ENCODE results near the gene RIGI. TPM values are rescaled to one million over a fixed set of nuclear protein-coding genes. Genes with fewer than 3 reads are reported as not detected.
"Not testable (repeated sequence)": the region's sequence is repeated elsewhere in the genome, so short reads cannot be mapped to it uniquely, and the experiment has no call there.

The RIGI gene
- total and polyA plus RNA-seq, 4 donors: 4.7 to 12.2 (median 8.6) TPM

DNA sequence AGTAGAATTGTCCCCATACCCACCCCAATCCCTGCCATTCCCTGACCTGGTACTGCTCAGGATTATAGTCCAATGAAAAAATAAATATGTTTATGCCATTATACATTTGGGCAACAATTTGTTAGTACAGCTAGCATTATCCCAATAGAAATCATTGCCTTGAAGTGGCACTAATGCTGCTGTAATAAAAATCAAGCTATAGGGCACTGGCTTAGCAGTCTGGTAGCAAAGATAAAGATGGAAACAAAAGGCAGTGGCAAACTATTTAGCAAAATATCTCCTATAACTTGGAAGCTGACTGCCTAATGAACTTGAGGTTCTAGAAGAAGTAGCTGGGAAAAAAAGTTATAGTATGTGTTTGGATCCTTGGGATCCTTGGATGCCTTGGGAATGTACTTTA is 28.6 kb upstream of the RIGI start:
- H3K27ac ChIP-seq (ENCODE audit: low read depth, low read length): no peak overlapping the region
- DNase-seq (ENCODE audit: low read depth in 4 of 6, low spot score in 6 of 6): no peak
- H3K36me3 ChIP-seq (ENCODE audit: control insufficient read depth, insufficient read depth, low read length): no peaks in the 10 kb centered on the region
- peaks cover 5% of the 10 kb centered on the region for H3K4me1 ChIP-seq (ENCODE audit: control insufficient read depth, insufficient read depth, low read length)
- H3K27me3 ChIP-seq (ENCODE audit: control insufficient read depth, insufficient read depth, low read length): no peaks in the 10 kb centered on the region
- no peak overlapping the region for H3K4me3 ChIP-seq (ENCODE audit: low read depth, low read length)
- H3K9me3 ChIP-seq (ENCODE audit: control insufficient read depth, insufficient read depth, low read length): no peaks in the 10 kb centered on the region

DNA sequence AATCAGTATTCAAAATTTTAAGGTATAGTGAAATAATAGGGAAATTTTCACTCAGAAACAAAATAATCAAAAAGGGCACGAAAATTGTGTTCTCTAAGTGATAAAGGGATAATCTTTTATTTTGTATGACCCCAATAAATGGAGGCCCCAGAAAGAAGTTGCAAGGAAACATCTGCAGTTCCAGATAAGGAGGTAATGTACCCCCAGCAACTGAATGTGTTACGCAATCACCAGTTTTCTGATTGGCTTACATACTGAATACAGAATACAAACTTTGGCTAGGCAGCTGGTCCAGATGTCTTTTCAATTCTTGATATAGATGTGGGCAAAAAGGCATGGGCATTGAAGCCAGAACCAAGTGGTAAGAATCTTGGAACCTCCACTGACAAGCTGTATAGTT is 28.1 kb upstream of the RIGI start:
- Histone ChIP-seq H3K4me1 (ENCODE audit: control insufficient read depth, insufficient read depth, low read length) (peaks cover 5% of the 10 kb centered on the region), H3K27ac (ENCODE audit: low read depth, low read length) (no peak overlapping the region), H3K9me3 (ENCODE audit: control insufficient read depth, insufficient read depth, low read length) (no peaks in the 10 kb centered on the region), H3K4me3 (ENCODE audit: low read depth, low read length) (no peak overlapping the region), H3K27me3 (ENCODE audit: control insufficient read depth, insufficient read depth, low read length) (no peaks in the 10 kb centered on the region), H3K36me3 (ENCODE audit: control insufficient read depth, insufficient read depth, low read length) (no peaks in the 10 kb centered on the region)
- DNase-seq (ENCODE audit: low read depth in 4 of 6, low spot score in 6 of 6): no peak
- WGBS (ENCODE audit: insufficient coverage): no CpG with 5 or more reads among the region's 2 CpGs

DNA sequence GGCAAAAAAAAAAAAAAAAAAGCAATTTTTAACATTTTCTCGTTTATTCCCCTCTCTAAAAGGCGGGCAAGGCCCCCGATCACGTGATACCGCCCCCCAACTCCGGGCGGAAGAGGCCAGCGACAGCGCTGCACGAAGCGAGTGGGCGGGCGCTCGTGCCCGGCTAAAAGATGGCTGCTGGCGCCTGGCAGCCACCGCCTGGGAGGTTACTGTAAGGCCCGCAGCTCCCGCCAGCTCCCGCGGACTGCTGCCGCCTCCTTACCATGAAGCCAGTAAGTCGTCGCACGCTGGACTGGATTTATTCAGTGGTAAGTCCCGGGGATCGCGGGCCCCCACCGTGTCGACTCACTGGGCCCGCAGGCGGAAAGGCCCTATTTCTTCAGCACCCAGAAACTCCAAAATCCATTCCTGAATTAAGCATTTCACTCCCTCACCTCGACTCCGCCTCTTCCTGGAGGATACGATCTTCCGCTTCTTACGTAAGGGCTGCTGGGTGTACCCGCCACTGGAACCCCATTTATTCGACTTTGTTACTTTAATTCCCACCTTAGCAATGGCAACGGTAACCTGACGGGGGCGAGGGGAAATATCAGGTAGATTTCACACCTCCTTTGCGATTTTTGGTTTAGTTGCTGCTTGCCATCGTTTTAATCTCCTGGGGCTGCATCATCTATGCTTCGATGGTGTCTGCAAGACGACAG is 26.3 kb upstream of the RIGI start, which contains the start of the genes SMIM27 and TOPORS:
Gene SMIM27 (plus strand): TSS at position 156 of the 701 bp plus-strand sequence. CDS start 108 bp downstream, at position 264.
Gene TOPORS (minus strand): TSS at position 415 of the 701 bp plus-strand sequence. CDS start 150 bp downstream, at position 265.
- Histone ChIP-seq H3K4me1 (ENCODE audit: control insufficient read depth, insufficient read depth, low read length) (peaks cover 9% of the 10 kb centered on the region), H3K9me3 (ENCODE audit: control insufficient read depth, insufficient read depth, low read length) (no peaks in the 10 kb centered on the region), H3K4me3 (ENCODE audit: low read depth, low read length) (peak within 1 kb of the TSS; percentile 97), H3K27me3 (ENCODE audit: control insufficient read depth, insufficient read depth, low read length) (no peaks in the 10 kb centered on the region), H3K27ac (ENCODE audit: low read depth, low read length) (peak within 1 kb of the TSS; percentile 100), H3K36me3 (ENCODE audit: control insufficient read depth, insufficient read depth, low read length) (peaks cover 2% of the 10 kb centered on the region)
- DNase-seq (ENCODE audit: low read depth in 4 of 6, low spot score in 6 of 6): peak; percentile 79 to 98 (median 90)
- WGBS (ENCODE audit: insufficient coverage): 0% methylated on average over 41 of the region's 46 CpGs

DNA sequence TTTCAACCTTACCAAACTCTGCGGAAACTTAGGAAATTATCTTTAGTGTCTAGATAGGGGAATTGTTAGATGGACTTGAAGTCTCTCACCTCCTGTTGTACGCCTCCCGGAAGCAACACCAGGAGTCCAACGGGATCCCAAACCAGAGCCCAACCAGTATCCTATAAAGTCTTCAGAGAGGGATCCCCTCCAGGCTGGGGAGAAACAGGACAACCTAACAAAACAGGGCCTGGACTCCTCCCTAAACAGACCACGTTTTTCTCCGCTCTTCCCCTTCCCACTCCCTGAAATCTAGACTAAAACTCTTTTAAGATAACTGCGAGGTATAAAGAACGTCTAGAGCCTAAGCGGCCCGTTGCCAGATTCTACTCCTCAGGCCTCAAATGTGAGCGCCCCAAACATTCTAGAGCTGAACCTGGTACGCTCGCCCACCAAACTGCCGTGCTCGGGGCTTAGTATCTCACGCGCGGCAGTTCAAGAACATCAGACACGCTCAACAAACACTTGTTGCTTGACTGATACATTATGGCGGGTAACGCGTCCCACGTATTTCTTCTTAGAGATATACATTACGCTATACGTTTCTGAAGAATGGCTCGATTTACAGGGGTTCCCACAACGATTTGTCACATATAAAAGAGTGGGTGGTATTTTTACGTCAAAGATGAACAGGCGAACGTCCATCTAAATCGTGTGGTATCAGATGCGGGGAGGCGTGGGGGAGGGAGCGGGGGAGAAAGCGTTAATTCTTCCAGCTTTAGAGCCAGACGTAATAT is 25.5 kb upstream of the RIGI start:
- peaks cover 5% of the 10 kb centered on the region for H3K36me3 ChIP-seq (ENCODE audit: control insufficient read depth, insufficient read depth, low read length)
- H3K27ac ChIP-seq (ENCODE audit: low read depth, low read length): peak overlapping the region; percentile 100
- peaks cover 11% of the 10 kb centered on the region for H3K4me1 ChIP-seq (ENCODE audit: control insufficient read depth, insufficient read depth, low read length)
- H3K27me3 ChIP-seq (ENCODE audit: control insufficient read depth, insufficient read depth, low read length): no peaks in the 10 kb centered on the region
- no peaks in the 10 kb centered on the region for H3K9me3 ChIP-seq (ENCODE audit: control insufficient read depth, insufficient read depth, low read length)
- WGBS (ENCODE audit: insufficient coverage): under 1% methylated on average over 22 of the region's 36 CpGs
- peak in 5 of 6 donors; percentile 21 to 73 (median 33) for DNase-seq (ENCODE audit: low read depth in 4 of 6, low spot score in 6 of 6)
- H3K4me3 ChIP-seq (ENCODE audit: low read depth, low read length): peak overlapping the region; percentile 97

DNA sequence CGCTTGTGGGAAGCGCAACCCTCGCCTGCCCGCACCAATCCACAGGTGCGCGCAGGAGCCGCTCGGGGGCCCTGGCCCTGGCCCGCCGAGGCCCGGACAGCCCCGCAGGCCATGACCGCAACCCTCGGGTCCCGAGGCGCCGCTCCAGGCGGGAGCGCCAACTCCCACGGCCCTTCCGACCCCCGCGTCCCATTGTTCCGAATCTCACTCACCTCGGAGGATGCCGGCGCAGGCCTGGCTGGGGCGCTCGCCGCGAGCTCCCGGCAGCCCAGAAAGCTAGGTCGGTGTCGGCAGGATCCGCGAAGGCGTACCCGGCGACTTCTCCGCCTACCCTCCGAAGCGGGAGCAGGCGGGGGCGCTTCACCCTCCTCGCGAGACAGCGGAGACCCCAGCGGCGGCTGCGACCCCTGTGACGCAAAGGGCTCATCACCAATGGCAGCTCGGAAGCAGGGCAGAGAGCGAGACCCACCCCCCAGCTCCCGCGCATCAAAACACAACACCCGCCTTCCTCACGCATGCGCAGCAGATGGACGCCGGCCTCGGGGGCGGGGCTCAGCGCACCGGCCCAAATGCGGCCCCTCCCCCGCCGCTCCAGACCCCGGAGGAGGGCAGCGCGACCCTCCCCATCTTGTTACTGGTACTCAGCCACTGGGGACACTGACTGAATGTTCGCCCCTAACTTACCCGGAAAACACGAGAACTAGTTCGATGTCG is 24.7 kb upstream of the RIGI start:
- Histone ChIP-seq H3K4me3 (ENCODE audit: low read depth, low read length) (peak overlapping the region; percentile 97), H3K27ac (ENCODE audit: low read depth, low read length) (peak overlapping the region; percentile 100), H3K9me3 (ENCODE audit: control insufficient read depth, insufficient read depth, low read length) (no peaks in the 10 kb centered on the region), H3K36me3 (ENCODE audit: control insufficient read depth, insufficient read depth, low read length) (peaks cover 5% of the 10 kb centered on the region), H3K4me1 (ENCODE audit: control insufficient read depth, insufficient read depth, low read length) (peaks cover 11% of the 10 kb centered on the region), H3K27me3 (ENCODE audit: control insufficient read depth, insufficient read depth, low read length) (no peaks in the 10 kb centered on the region)
- peak; percentile 89 to 99 (median 94) for DNase-seq (ENCODE audit: low read depth in 4 of 6, low spot score in 6 of 6)
- under 1% methylated on average over 70 of the region's 75 CpGs for WGBS (ENCODE audit: insufficient coverage)

DNA sequence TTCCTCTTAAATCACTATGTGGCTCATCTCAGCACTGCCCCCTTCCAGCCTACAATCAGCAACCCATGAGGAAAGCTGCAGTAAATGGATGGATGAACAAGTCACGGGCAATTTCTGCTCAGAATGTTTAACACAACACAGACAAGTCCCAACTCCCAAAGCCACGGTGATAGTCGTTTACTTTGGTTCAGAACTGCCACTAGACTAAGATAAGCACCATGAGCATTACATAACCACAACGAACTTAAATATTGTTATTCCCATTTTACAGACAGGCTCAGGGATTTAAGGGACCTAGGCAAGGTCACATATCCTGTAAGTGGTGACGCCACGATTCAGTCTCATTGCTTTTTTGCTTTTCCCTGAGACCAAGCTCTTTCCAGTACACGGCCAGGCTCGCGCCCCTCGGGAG is 24.2 kb upstream of the RIGI start:
- peaks cover 11% of the 10 kb centered on the region for H3K4me1 ChIP-seq (ENCODE audit: control insufficient read depth, insufficient read depth, low read length)
- DNase-seq (ENCODE audit: low read depth in 4 of 6, low spot score in 6 of 6): peak in 3 of 6 donors; percentile 14 to 53 (median 19)
- H3K9me3 ChIP-seq (ENCODE audit: control insufficient read depth, insufficient read depth, low read length): no peaks in the 10 kb centered on the region
- no peaks in the 10 kb centered on the region for H3K27me3 ChIP-seq (ENCODE audit: control insufficient read depth, insufficient read depth, low read length)
- WGBS (ENCODE audit: insufficient coverage): 0% methylated on average over 7 of the region's 10 CpGs
- H3K27ac ChIP-seq (ENCODE audit: low read depth, low read length): peak overlapping the region; percentile 100
- H3K4me3 ChIP-seq (ENCODE audit: low read depth, low read length): peak overlapping the region; percentile 97
- H3K36me3 ChIP-seq (ENCODE audit: control insufficient read depth, insufficient read depth, low read length): peaks cover 5% of the 10 kb centered on the region

DNA sequence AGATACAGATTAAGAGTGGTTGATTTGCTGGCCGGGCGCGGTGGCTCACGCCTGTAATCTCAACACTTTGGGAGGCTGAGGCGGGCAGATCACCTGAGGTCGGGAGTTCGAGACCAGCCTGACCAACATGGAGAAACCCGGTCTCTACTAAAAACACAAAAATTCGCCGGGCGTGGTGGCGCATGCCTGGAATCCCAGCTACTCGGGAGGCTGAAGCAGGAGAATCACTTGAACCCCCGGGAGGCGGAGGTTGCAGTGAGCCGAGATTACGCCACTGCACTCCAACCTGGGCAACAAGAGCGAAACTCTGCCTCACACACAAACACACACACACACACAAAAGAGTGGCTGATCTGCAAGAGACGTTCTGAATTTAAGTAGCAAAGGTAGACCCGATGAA is 22.2 kb upstream of the RIGI start:
- not testable (repeated sequence) for H3K27ac ChIP-seq (ENCODE audit: low read depth, low read length); H3K4me1 ChIP-seq (ENCODE audit: control insufficient read depth, insufficient read depth, low read length); H3K9me3 ChIP-seq (ENCODE audit: control insufficient read depth, insufficient read depth, low read length); H3K4me3 ChIP-seq (ENCODE audit: low read depth, low read length); DNase-seq (ENCODE audit: low read depth in 4 of 6, low spot score in 6 of 6); H3K27me3 ChIP-seq (ENCODE audit: control insufficient read depth, insufficient read depth, low read length); H3K36me3 ChIP-seq (ENCODE audit: control insufficient read depth, insufficient read depth, low read length)
- 100% methylated on average over 14 of the region's 20 CpGs for WGBS (ENCODE audit: insufficient coverage)

DNA sequence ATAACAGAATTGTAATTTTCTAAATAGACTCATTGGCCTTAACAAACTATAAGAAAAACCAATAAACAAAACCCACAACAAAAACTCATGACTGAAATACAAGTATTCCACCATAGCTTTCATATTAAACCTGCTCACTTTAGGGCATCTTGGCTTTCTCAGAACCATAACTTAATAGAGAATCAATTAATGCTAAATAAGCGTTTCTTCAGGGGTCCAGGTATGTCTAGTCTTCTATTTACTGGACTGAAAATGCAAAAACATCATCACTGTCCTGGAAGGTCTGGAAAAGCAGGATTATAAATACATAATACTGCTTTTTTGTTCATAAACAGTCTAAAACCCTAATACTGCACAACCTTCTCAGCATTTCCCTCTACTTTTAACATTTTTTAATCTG is 19.9 kb upstream of the RIGI start:
- no peak overlapping the region for H3K27ac ChIP-seq (ENCODE audit: low read depth, low read length)
- peaks cover 5% of the 10 kb centered on the region for H3K36me3 ChIP-seq (ENCODE audit: control insufficient read depth, insufficient read depth, low read length)
- H3K27me3 ChIP-seq (ENCODE audit: control insufficient read depth, insufficient read depth, low read length): no peaks in the 10 kb centered on the region
- no peak overlapping the region for H3K4me3 ChIP-seq (ENCODE audit: low read depth, low read length)
- DNase-seq (ENCODE audit: low read depth in 4 of 6, low spot score in 6 of 6): no peak
- no peaks in the 10 kb centered on the region for H3K9me3 ChIP-seq (ENCODE audit: control insufficient read depth, insufficient read depth, low read length)
- peaks cover 6% of the 10 kb centered on the region for H3K4me1 ChIP-seq (ENCODE audit: control insufficient read depth, insufficient read depth, low read length)
- WGBS (ENCODE audit: insufficient coverage): no CpG with 5 or more reads among the region's 1 CpG

DNA sequence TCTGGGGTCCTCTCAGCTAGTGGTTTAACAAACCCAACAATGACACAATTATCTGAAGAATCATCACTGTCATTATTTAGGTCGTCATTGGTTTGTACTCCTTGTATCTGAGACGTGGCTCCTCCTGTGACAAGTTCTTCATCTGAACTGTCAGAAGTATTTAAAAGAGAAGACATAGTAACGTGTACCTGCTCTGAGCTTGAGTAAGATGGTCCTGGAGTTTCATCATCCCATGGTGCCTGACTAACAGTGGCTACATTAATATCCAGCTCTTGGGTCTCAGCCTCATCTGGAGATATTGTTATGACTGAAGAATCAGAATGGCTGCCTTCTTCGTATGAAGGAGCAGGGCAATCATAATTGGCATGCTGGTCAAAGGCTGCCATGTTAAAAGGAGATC is 17.1 kb upstream of the RIGI start:
- DNase-seq (ENCODE audit: low read depth in 4 of 6, low spot score in 6 of 6): no peak
- 89% methylated on average over 2 of the region's 4 CpGs for WGBS (ENCODE audit: insufficient coverage)
- Histone ChIP-seq H3K4me3 (ENCODE audit: low read depth, low read length) (no peak overlapping the region), H3K27ac (ENCODE audit: low read depth, low read length) (no peak overlapping the region), H3K27me3 (ENCODE audit: control insufficient read depth, insufficient read depth, low read length) (no peaks in the 10 kb centered on the region), H3K36me3 (ENCODE audit: control insufficient read depth, insufficient read depth, low read length) (peaks cover 10% of the 10 kb centered on the region), H3K9me3 (ENCODE audit: control insufficient read depth, insufficient read depth, low read length) (no peaks in the 10 kb centered on the region), H3K4me1 (ENCODE audit: control insufficient read depth, insufficient read depth, low read length) (peaks cover 2% of the 10 kb centered on the region)

Data from spinal cord (tissue), 10 donors.